IPS-18c (cell line): Measurements from ENCODE around the gene POLR3A.

Experiments
- H3K4me3 ChIP-seq: 2 replicates; pipeline ENCODE4 v1.7.0; 2013; ENCODE audit warnings: low read depth, mild to moderate bottlenecking, low read length, moderate library complexity; ENCODE audit not compliant: insufficient read depth
- H3K9me3 ChIP-seq: one replicate; pipeline ENCODE4 v1.6.1; 2013; ENCODE audit warnings: mild to moderate bottlenecking, low read length, moderate library complexity; ENCODE audit not compliant: control insufficient read depth, insufficient read depth

POLR3A gene

GRCh38 chr10:77943121-77943901 lies 86.0 kb downstream of the POLR3A start:
- Histone ChIP-seq H3K4me3 (no peak overlapping the region), H3K9me3 (peaks cover 2% of the 10 kb centered on the region)

DNA sequence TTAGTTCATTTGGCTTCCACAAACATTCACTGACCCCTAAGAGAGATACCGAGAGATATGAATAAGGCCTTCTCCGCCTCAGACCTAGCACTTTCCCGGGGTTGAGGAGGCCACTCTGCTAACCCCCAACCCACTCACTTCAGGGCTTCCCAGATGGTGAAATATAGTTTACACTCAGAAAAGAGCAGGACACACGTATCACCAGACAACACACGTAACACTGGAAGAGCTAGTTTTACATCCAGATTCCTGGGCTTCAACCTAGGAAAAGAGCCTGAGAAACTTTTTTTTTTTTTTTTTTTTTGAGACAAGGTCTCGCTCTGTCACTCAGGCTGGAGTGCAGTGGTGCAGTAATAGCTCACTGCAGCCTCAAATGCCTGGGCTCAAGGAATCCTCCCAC lies 87.5 kb downstream of the POLR3A start:
- Histone ChIP-seq H3K9me3 (no peaks in the 10 kb centered on the region), H3K4me3 (no peak overlapping the region)

DNA sequence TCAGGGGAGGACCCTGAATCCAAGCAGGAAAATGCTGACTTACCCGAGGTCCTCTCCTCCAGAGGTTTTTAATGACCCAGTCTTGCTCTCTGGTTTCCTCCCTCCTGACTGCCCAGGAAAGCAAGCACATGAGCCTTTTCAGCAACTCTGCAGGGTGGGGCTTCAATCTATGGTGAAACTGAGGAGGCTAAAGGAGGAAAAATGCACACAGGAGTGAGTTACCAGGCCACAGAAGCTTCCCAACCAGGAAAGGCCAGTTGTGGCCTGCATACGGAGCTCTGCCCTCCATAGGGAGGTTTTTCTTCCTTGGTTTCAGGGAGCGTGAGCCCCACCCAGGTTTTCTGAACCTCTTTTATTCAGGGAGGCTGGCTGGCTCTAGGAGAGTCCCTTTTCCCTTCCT lies 88.7 kb downstream of the POLR3A start:
- no peak overlapping the region for H3K4me3 ChIP-seq
- H3K9me3 ChIP-seq, result no peaks in the 10 kb centered on the region

- Histone ChIP-seq H3K9me3 (no peaks in the 10 kb centered on the region), H3K4me3 (no peak overlapping the region)
Observed at GRCh38 chr10:77940225-77940624, 89.1 kb downstream of the POLR3A start.

DNA sequence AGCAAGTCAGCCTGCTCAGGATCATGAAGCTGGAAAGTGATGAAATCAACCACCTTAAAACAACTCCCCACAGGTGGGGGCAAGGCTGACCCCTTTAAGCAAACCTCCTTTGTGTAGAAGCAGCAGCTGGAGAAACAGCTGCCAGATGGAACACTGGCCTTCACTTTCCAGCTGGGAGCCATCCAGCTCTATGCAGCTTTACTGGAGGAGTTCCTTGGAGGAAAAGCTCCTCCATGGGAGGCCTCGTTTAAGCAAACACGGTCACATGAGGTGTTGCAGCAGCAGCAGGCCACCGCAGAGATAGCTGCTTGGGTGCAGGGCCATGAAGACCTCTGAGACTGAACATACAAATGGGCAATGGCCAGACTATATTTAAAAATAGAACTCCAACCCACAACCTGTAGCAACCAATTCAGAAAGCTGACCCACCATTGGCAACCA lies 89.7 kb downstream of the POLR3A start:
- H3K9me3 ChIP-seq, result no peaks in the 10 kb centered on the region

GRCh38 chr10:77936697-77937567 lies 92.4 kb downstream of the POLR3A start:
- H3K4me3 ChIP-seq, result no peak overlapping the region
- no peaks in the 10 kb centered on the region for H3K9me3 ChIP-seq

More for the DNA sequence above, 89.7 kb downstream of the POLR3A start:
- H3K4me3 ChIP-seq, result no peak overlapping the region

DNA sequence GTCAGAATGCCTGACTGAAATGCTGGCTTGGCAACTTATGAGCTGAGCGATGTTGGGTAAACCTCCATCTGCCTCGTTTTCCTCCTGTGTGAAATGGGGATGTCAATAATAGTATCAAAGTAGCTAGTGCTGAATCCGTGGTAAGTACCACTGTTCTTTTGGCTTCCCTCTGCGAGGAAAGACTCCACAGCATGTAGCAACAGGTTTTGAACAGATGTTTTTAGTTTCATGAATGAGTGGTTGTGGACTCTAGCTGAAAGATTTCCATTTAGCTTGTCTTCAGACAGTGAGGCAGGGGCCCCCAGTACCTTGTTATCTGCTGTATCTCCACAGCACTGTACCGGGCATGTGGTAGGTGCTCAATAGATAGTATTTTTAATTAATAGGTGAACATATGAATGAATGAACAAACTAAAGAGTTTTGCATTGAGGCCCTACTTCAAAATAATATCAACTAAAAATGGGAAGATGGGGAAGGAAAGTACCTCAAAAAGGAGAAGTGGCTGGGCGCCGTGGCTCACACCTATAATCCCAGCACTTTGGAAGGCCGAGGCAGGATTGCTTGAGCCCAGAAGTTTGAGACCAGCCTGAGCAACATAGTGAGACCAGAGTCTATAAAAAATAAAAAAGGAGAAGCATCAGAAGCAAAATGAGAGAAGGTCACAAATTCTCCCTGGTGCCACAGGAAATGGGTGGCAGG lies 97.1 kb downstream of the POLR3A start:
- no peak overlapping the region for H3K4me3 ChIP-seq
- H3K9me3 ChIP-seq, result no peaks in the 10 kb centered on the region

GRCh38 chr10:77927402-77928246 lies 101.7 kb downstream of the POLR3A start:
- H3K4me3 ChIP-seq, result peak overlapping the region; percentile 72
- no peaks in the 10 kb centered on the region for H3K9me3 ChIP-seq

- H3K9me3 ChIP-seq, result no peaks in the 10 kb centered on the region
- H3K4me3 ChIP-seq, result peak within 1 kb of the TSS; percentile 72
Observed at GRCh38 chr10:77926566-77927401, 102.5 kb downstream of the POLR3A start, which contains the start of gene DLG5. Gene DLG5 (minus strand): TSS chr10:77926755. CDS start chr10:77926520, 235 bp downstream.

GRCh38 chr10:77925795-77926565 lies 103.3 kb downstream of the POLR3A start:
- no peaks in the 10 kb centered on the region for H3K9me3 ChIP-seq
- H3K4me3 ChIP-seq, result peak overlapping the region; percentile 72

- Histone ChIP-seq H3K4me3 (peak overlapping the region; percentile 72), H3K9me3 (no peaks in the 10 kb centered on the region)
Observed at GRCh38 chr10:77925410-77925794, 103.9 kb downstream of the POLR3A start.

GRCh38 chr10:77922566-77923179 lies 106.6 kb downstream of the POLR3A start:
- Histone ChIP-seq H3K9me3 (no peaks in the 10 kb centered on the region), H3K4me3 (no peak overlapping the region)

GRCh38 chr10:77922055-77922454 lies 107.3 kb downstream of the POLR3A start:
- no peaks in the 10 kb centered on the region for H3K9me3 ChIP-seq
- no peak overlapping the region for H3K4me3 ChIP-seq

DNA sequence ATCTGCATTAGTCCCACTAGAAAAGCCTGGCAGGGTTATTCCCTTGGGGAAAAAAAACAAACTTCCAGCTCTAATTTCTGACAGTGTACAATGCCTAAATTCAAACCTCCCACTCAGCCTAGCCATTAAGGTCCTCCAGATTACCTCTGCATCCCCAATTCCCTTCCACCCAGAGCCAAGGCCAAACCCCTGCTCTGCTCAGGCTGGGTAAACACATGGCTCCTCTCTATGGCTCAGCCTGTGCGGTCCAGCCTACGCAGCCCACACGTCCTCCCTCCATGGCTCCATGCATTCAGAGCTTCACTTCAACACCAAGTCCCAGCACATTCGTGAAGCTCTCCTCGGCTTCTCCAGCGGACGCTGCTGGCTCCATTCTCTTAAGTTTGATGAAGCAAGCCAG lies 107.9 kb downstream of the POLR3A start:
- H3K9me3 ChIP-seq, result no peaks in the 10 kb centered on the region

DNA sequence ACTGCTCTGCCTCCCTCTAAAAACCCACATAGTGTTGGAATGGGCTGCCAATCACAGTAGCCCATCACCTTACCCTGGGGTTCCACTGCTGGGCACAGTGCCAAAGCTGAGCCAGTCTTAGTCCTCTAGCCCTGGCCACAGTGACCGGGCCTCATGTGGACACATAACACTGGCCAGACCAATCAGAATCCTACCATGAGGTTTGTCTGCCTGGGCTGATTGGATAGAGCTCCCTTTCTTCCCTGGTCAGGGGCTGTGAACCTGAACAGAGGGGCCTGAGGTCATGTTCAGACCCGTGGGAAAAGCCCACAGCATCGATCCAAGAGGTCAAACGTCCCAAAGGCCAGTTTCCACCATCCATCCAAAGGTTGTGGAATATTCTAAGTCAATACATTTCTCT lies 108.8 kb downstream of the POLR3A start:
- H3K9me3 ChIP-seq, result no peaks in the 10 kb centered on the region

More for the DNA sequence above, 107.9 kb downstream of the POLR3A start:
- no peak overlapping the region for H3K4me3 ChIP-seq

More for the DNA sequence above, 108.8 kb downstream of the POLR3A start:
- no peak overlapping the region for H3K4me3 ChIP-seq
